ENCODE data around the gene SOHLH1.

SOHLH1 gene

GRCh38 chr9:135701959-135702721 is 2.9 kb upstream of the SOHLH1 start, which contains the start of gene KCNT1:
Gene KCNT1 (plus strand): TSS chr9:135702185. CDS start chr9:135702259, 74 bp downstream.
- peaks cover 15% of the 10 kb centered on the region for H3K27me3 Mint-ChIP-seq
- H3K36me3 Mint-ChIP-seq (ENCODE audit: low read depth), result no peaks in the 10 kb centered on the region
- H3K4me3 Mint-ChIP-seq, result no peak within 1 kb of the TSS
- H3K27ac Mint-ChIP-seq, result no peak within 1 kb of the TSS
- intact Hi-C loops (cut with micrococcal nuclease), result no loop called here
- H3K9me3 Mint-ChIP-seq, result no peaks in the 10 kb centered on the region
- H3K4me1 Mint-ChIP-seq (ENCODE audit: low read depth), result no peaks in the 10 kb centered on the region

GRCh38 chr9:135701067-135701958 is 2.0 kb upstream of the SOHLH1 start:
- H3K27ac Mint-ChIP-seq, result no peak overlapping the region
- H3K27me3 Mint-ChIP-seq, result peaks cover 15% of the 10 kb centered on the region
- H3K9me3 Mint-ChIP-seq, result no peaks in the 10 kb centered on the region
- H3K4me3 Mint-ChIP-seq, result no peak overlapping the region
- H3K4me1 Mint-ChIP-seq (ENCODE audit: low read depth), result no peaks in the 10 kb centered on the region
- H3K36me3 Mint-ChIP-seq (ENCODE audit: low read depth), result no peaks in the 10 kb centered on the region
- intact Hi-C loops (cut with micrococcal nuclease), result no loop called here

GRCh38 chr9:135700525-135700924 is 1.2 kb upstream of the SOHLH1 start:
- no peak overlapping the region for H3K4me3 Mint-ChIP-seq
- intact Hi-C loops (cut with micrococcal nuclease), result no loop called here

DNA sequence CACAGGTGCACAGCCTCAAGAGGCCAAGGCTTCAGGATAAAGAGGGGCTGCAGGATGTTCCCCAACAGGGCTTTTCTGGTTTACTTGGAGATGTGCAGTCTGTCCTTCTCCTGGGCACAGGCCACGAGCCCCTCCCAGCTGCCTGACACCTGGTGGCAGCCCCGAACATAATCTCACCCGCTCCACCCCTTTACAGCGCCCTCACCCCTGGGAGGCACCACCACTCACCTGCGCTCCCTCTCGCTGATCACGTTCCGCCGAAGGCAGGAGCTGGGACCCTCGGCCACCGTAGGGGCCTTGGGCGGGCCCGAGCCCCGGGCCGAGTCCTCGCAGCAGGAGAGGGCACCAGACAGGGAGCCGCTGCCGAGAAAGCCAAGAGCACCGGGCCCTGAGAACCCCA is 514 bp downstream of the SOHLH1 start:
- peaks cover 14% of the 10 kb centered on the region for H3K27me3 Mint-ChIP-seq
- intact Hi-C loops (cut with micrococcal nuclease), result no loop called here

More at GRCh38 chr9:135700525-135700924, 1.2 kb upstream of the SOHLH1 start:
- peaks cover 15% of the 10 kb centered on the region for H3K27me3 Mint-ChIP-seq
- no peaks in the 10 kb centered on the region for H3K4me1 Mint-ChIP-seq (ENCODE audit: low read depth)
- no peaks in the 10 kb centered on the region for H3K9me3 Mint-ChIP-seq
- H3K27ac Mint-ChIP-seq, result no peak overlapping the region
- H3K36me3 Mint-ChIP-seq (ENCODE audit: low read depth), result no peaks in the 10 kb centered on the region

DNA sequence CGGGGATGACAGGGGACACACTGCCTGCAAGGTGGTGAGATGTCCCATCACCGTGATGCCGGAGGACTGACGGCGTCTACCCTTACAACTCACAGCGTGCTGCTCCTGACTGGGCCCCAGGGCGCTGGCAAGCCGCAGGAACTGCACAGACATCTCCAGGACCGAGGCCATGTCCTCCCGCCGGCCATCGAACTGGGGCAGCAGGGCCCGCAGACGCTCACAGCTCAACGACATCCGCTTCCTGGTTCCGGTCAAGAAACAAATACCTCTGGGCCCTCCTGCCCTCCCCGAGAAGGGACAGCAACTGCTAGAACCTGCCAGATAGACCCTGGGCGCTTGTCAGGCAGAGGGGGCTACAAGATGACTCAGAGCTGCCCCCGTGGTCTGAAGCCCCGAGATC is 1.0 kb downstream of the SOHLH1 start:
- Mint-ChIP-seq H3K36me3 (ENCODE audit: low read depth) (no peaks in the 10 kb centered on the region), H3K4me1 (ENCODE audit: low read depth) (no peaks in the 10 kb centered on the region), H3K27ac (no peak overlapping the region), H3K4me3 (no peak overlapping the region), H3K9me3 (no peaks in the 10 kb centered on the region), H3K27me3 (peaks cover 10% of the 10 kb centered on the region)
- intact Hi-C loops (cut with micrococcal nuclease), result no loop called here

More for the DNA sequence above, 514 bp downstream of the SOHLH1 start:
- Mint-ChIP-seq H3K4me1 (ENCODE audit: low read depth) (no peaks in the 10 kb centered on the region), H3K4me3 (no peak overlapping the region), H3K9me3 (no peaks in the 10 kb centered on the region), H3K27ac (no peak overlapping the region), H3K36me3 (ENCODE audit: low read depth) (no peaks in the 10 kb centered on the region)

DNA sequence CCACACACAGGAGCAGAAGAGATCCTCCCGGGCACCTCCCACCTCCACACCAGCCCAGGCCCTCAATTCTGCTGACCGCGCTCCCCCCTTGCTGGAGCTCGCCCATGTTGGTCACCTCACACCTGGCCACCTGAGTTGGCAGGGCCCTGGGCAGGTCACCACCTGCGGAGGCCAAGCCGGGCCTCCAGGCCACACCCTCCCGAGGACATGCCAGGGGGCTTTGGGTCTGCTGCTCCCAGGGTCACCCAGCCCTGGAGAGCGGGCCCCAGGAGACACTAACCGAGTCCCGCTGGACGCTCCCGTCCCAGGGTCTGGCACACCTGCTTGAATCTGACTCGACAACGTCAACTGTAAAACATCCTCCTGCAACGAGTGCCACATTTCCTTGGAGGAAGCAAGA is 2.1 kb downstream of the SOHLH1 start:
- Mint-ChIP-seq H3K27me3 (peaks cover under 1% of the 10 kb centered on the region), H3K36me3 (ENCODE audit: low read depth) (no peaks in the 10 kb centered on the region), H3K9me3 (no peaks in the 10 kb centered on the region), H3K4me3 (no peak overlapping the region), H3K4me1 (ENCODE audit: low read depth) (no peaks in the 10 kb centered on the region), H3K27ac (no peak overlapping the region)
- intact Hi-C loops (cut with micrococcal nuclease), result no loop called here

DNA sequence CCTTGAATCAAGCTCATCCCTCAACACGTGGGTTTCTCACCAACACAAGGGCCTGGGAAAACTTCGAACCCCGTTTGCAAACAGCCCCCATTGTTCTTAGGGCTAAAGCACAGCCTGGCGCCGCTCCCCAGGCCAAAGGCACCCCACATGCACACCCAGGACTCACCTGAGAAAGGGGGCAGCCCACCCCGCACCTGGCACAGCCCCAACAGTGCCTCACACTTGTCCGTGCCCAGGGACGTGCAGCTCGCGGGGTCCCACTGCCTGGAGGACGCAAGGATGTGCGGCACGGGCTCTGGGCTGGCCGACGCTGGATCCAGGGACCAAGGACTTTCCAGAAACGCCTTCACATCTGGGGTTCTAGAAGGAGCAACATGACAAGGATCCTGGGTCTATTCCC is 2.8 kb downstream of the SOHLH1 start:
- Mint-ChIP-seq H3K27ac (no peak overlapping the region), H3K4me3 (no peak overlapping the region), H3K27me3 (no peaks in the 10 kb centered on the region), H3K9me3 (no peaks in the 10 kb centered on the region), H3K36me3 (ENCODE audit: low read depth) (no peaks in the 10 kb centered on the region), H3K4me1 (ENCODE audit: low read depth) (no peaks in the 10 kb centered on the region)
- intact Hi-C loops (cut with micrococcal nuclease), result no loop called here

- Mint-ChIP-seq H3K27me3 (no peaks in the 10 kb centered on the region), H3K36me3 (ENCODE audit: low read depth) (no peaks in the 10 kb centered on the region), H3K4me1 (ENCODE audit: low read depth) (no peaks in the 10 kb centered on the region), H3K4me3 (no peak overlapping the region), H3K9me3 (no peaks in the 10 kb centered on the region), H3K27ac (no peak overlapping the region)
- intact Hi-C loops (cut with micrococcal nuclease), result no loop called here
Measured at GRCh38 chr9:135695642-135696041, 3.6 kb downstream of the SOHLH1 start.

GRCh38 chr9:135695036-135695435 is 4.2 kb downstream of the SOHLH1 start:
- H3K4me3 Mint-ChIP-seq, result no peak overlapping the region
- intact Hi-C loops (cut with micrococcal nuclease), result no loop called here
- no peaks in the 10 kb centered on the region for H3K4me1 Mint-ChIP-seq (ENCODE audit: low read depth)
- no peaks in the 10 kb centered on the region for H3K36me3 Mint-ChIP-seq (ENCODE audit: low read depth)
- H3K27me3 Mint-ChIP-seq, result no peaks in the 10 kb centered on the region
- H3K9me3 Mint-ChIP-seq, result no peaks in the 10 kb centered on the region
- no peak overlapping the region for H3K27ac Mint-ChIP-seq

GRCh38 chr9:135694414-135694813 is 4.9 kb downstream of the SOHLH1 start:
- Mint-ChIP-seq H3K27ac (no peak overlapping the region), H3K27me3 (no peaks in the 10 kb centered on the region), H3K4me1 (ENCODE audit: low read depth) (no peaks in the 10 kb centered on the region), H3K36me3 (ENCODE audit: low read depth) (no peaks in the 10 kb centered on the region), H3K4me3 (no peak overlapping the region), H3K9me3 (no peaks in the 10 kb centered on the region)
- intact Hi-C loops (cut with micrococcal nuclease), result no loop called here

DNA sequence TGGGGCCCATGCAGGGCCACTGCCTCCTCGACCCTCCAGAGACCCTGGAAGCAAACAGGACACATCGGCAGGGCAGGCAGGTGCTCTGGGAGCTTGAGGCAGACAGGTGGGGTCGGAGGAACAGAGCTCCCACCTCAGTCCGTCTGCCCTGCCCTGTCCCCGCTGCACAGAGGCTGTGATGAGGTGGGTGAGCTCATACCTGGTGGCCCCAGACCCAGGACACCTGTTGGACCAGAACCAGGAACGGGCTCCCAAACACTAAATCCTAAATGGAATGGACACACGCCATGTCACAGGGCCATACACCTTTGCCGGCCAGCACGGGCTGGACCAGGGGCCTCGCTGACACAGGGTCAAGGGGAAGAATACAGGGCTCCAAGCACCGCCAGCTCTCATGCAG is 5.5 kb downstream of the SOHLH1 start:
- H3K9me3 Mint-ChIP-seq, result no peaks in the 10 kb centered on the region
- H3K4me1 Mint-ChIP-seq (ENCODE audit: low read depth), result no peaks in the 10 kb centered on the region
- H3K27me3 Mint-ChIP-seq, result no peaks in the 10 kb centered on the region
- no peak overlapping the region for H3K27ac Mint-ChIP-seq
- intact Hi-C loops (cut with micrococcal nuclease), result no loop called here
- no peaks in the 10 kb centered on the region for H3K36me3 Mint-ChIP-seq (ENCODE audit: low read depth)
- no peak overlapping the region for H3K4me3 Mint-ChIP-seq

DNA sequence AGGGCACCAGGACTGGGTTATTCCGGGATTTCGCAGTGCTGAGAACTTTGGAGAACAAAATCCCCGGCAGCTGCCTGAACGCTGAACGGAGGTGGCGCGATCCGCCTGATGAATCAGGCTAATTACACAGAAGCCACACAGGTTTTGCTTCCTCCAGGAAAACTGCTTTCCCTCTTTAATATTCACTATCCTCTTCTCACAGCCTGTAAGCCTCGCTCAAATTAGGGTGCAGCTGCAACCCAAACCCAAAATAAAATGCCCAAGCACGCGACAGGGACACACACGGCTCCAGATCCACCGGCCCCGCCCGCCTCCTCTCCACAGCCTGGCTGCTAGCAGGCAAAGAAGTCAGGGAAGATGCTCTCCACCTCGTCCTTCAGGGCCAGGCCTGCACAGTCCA is 6.0 kb downstream of the SOHLH1 start:
- no peak overlapping the region for H3K27ac Mint-ChIP-seq
- no peaks in the 10 kb centered on the region for H3K36me3 Mint-ChIP-seq (ENCODE audit: low read depth)
- no peaks in the 10 kb centered on the region for H3K4me1 Mint-ChIP-seq (ENCODE audit: low read depth)
- no peak overlapping the region for H3K4me3 Mint-ChIP-seq
- intact Hi-C loops (cut with micrococcal nuclease), result no loop called here
- no peaks in the 10 kb centered on the region for H3K9me3 Mint-ChIP-seq
- no peaks in the 10 kb centered on the region for H3K27me3 Mint-ChIP-seq

DNA sequence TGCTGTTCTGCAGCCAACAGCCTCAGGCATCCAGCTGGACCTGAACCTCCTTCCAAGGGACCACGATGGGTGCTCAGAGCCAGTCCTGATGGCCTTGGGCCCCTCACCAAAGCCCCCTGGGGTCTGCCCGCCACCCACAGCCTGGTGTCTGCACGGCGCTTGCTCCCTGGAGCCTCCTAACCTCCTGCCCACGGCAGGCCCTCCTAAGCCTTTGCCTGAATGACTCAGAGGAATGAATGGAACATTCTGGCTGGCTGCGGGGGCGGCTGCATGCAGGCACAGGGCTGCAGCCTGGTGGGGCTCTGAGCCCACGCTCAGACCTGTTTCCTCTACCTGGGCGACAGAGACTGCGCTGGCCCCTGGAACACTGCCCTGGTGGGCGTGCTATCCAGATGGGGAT is 6.9 kb downstream of the SOHLH1 start:
- H3K27me3 Mint-ChIP-seq, result no peaks in the 10 kb centered on the region
- no peaks in the 10 kb centered on the region for H3K36me3 Mint-ChIP-seq (ENCODE audit: low read depth)
- no peak overlapping the region for H3K4me3 Mint-ChIP-seq
- intact Hi-C loops (cut with micrococcal nuclease), result no loop called here
- H3K27ac Mint-ChIP-seq, result no peak overlapping the region
- no peaks in the 10 kb centered on the region for H3K4me1 Mint-ChIP-seq (ENCODE audit: low read depth)
- H3K9me3 Mint-ChIP-seq, result no peaks in the 10 kb centered on the region

- H3K4me3 Mint-ChIP-seq, result no peak overlapping the region
- no peaks in the 10 kb centered on the region for H3K36me3 Mint-ChIP-seq (ENCODE audit: low read depth)
- intact Hi-C loops (cut with micrococcal nuclease), result no loop called here
- H3K4me1 Mint-ChIP-seq (ENCODE audit: low read depth), result no peaks in the 10 kb centered on the region
- H3K27ac Mint-ChIP-seq, result no peak overlapping the region
- peaks cover 1% of the 10 kb centered on the region for H3K27me3 Mint-ChIP-seq
- no peaks in the 10 kb centered on the region for H3K9me3 Mint-ChIP-seq
Measured at GRCh38 chr9:135690836-135691570, 8.3 kb downstream of the SOHLH1 start.
